Suprapubic skin (tissue), 4 donors: ENCODE measurements around the gene KRTAP10-11. TPM values are rescaled to one million over a fixed set of nuclear protein-coding genes. Genes with fewer than 3 reads are reported as not detected.
"Not testable (repeated sequence)": the region's sequence is repeated elsewhere in the genome, so short reads cannot be mapped to it uniquely, and the experiment has no call there.

Experiments used
- DNase-seq, 2 donors: peaks; one replicate each; pipeline ENCODE4 v3.0.0-alpha.2; 2019; ENCODE audit warnings: low spot score in 2 of 2
- H3K27ac ChIP-seq: fragments of 200-600 bp; sonication (generic); one replicate; pipeline ENCODE4 v1.5.1; 2019
- H3K27me3 ChIP-seq: fragments of 200-600 bp; sonication (generic); one replicate; pipeline ENCODE4 v1.5.1; 2019
- H3K36me3 ChIP-seq: fragments of 200-600 bp; sonication (generic); one replicate; pipeline ENCODE4 v1.5.1; 2019
- H3K4me1 ChIP-seq: fragments of 200-600 bp; sonication (generic); one replicate; pipeline ENCODE4 v1.5.1; 2019
- H3K4me3 ChIP-seq: fragments of 200-600 bp; sonication (generic); one replicate; pipeline ENCODE4 v1.5.1; 2019; ENCODE audit warnings: mild to moderate bottlenecking
- H3K9me3 ChIP-seq: fragments of 200-600 bp; sonication (generic); one replicate; pipeline ENCODE4 v1.5.1; 2019
- CTCF ChIP-seq, 2 donors: fragments of 200-600 bp in 1 of 2; fragments of 450-650 bp in 1 of 2; sonication (generic) in 1 of 2; IDR thresholded peaks; one replicate each; pipeline ENCODE4 v1.5.1; 2016 to 2019; ENCODE audit warnings: antibody characterized with exemption in 2 of 2, mild to moderate bottlenecking in 1 of 2, moderate library complexity in 1 of 2
- EP300 ChIP-seq: sonication (generic); formaldehyde crosslinking; IDR thresholded peaks from one replicate; pipeline ENCODE4 v1.6.1; 2017; ENCODE audit warnings: antibody characterized with exemption
- POLR2A ChIP-seq, 2 donors: fragments of 450-650 bp; IDR thresholded peaks; one replicate each; pipeline ENCODE4 v1.6.1; 2017; ENCODE audit warnings: antibody characterized with exemption in 2 of 2, mild to moderate bottlenecking in 2 of 2, moderate library complexity in 2 of 2
- POLR2AphosphoS5 ChIP-seq, 3 donors: sonication (generic); formaldehyde crosslinking; IDR thresholded peaks; one replicate each; pipeline ENCODE4 v1.6.1; 2017; ENCODE audit warnings: antibody characterized with exemption in 3 of 3
- WGBS: methylation state at CpG from one replicate; pipeline ENCODE4 v1.1.5; 2018; 5-methylcytosine and 5-hydroxymethylcytosine counted together
- total RNA-seq, 4 donors: library from RNA; depleted of rRNA; stranded (reverse); fragments of >200 nt; gene quantifications; one replicate each; pipeline ENCODE4 v1.1.0, GENCODE V29; 2016

Gene KRTAP10-11
- total RNA-seq, 4 donors from 2014 or later, result 1.9 to 11.7 (median 3.5) TPM; not detected in 1

GRCh38 chr21:44681152-44681551, 34.9 kb downstream of the KRTAP10-11 start:
- Histone ChIP-seq H3K36me3 (no peaks in the 10 kb centered on the region), H3K4me3 (no peak overlapping the region), H3K27ac (no peak overlapping the region), H3K9me3 (no peaks in the 10 kb centered on the region), H3K4me1 (no peaks in the 10 kb centered on the region), H3K27me3 (peaks cover 5% of the 10 kb centered on the region)
- no peak for DNase-seq
- 82% methylated on average over 11 of the region's 11 CpGs for WGBS
- no peak for TF ChIP-seq POLR2AphosphoS5 (IDR thresholded peaks at IDR 0.05)
- TF ChIP-seq EP300, result no peak
- no peak for TF ChIP-seq CTCF (IDR thresholded peaks at IDR 0.05)
- no peak for TF ChIP-seq POLR2A (IDR thresholded peaks at IDR 0.05)

- TF ChIP-seq POLR2AphosphoS5 (IDR thresholded peaks at IDR 0.05) (no peak), EP300 (no peak), POLR2A (IDR thresholded peaks at IDR 0.05) (no peak), CTCF (IDR thresholded peaks at IDR 0.05) (no peak)
- DNase-seq, result no peak
- peaks cover 14% of the 10 kb centered on the region for H3K27me3 ChIP-seq
- H3K27ac ChIP-seq, result no peak within 1 kb of the TSS
- H3K4me1 ChIP-seq, result no peaks in the 10 kb centered on the region
- no peaks in the 10 kb centered on the region for H3K9me3 ChIP-seq
- H3K4me3 ChIP-seq, result no peak within 1 kb of the TSS
- 78% methylated on average over 11 of the region's 23 CpGs for WGBS
- no peaks in the 10 kb centered on the region for H3K36me3 ChIP-seq
Measured at GRCh38 chr21:44681861-44682579, 35.8 kb downstream of the KRTAP10-11 start, which contains the start of gene KRTAP12-1. KRTAP12-1 (minus strand) TSS chr21:44682163; CDS start chr21:44682123, 40 bp downstream.

GRCh38 chr21:44682580-44683151, 36.5 kb downstream of the KRTAP10-11 start:
- DNase-seq, result no peak
- 77% methylated on average over 9 of the region's 15 CpGs for WGBS

GRCh38 chr21:44684077-44684476, 37.9 kb downstream of the KRTAP10-11 start:
- DNase-seq, result no peak
- 86% methylated on average over 7 of the region's 7 CpGs for WGBS
- TF ChIP-seq EP300, result no peak
- TF ChIP-seq POLR2A (IDR thresholded peaks at IDR 0.05), result no peak
- TF ChIP-seq POLR2AphosphoS5 (IDR thresholded peaks at IDR 0.05), result no peak
- TF ChIP-seq CTCF (IDR thresholded peaks at IDR 0.05), result no peak
- Histone ChIP-seq H3K4me3 (no peak overlapping the region), H3K27me3 (peaks cover 33% of the 10 kb centered on the region), H3K4me1 (no peaks in the 10 kb centered on the region), H3K36me3 (no peaks in the 10 kb centered on the region), H3K9me3 (no peaks in the 10 kb centered on the region), H3K27ac (no peak overlapping the region)

More at GRCh38 chr21:44682580-44683151, 36.5 kb downstream of the KRTAP10-11 start:
- no peak overlapping the region for H3K4me3 ChIP-seq
- H3K9me3 ChIP-seq, result no peaks in the 10 kb centered on the region
- TF ChIP-seq POLR2A (IDR thresholded peaks at IDR 0.05), result no peak
- no peak for TF ChIP-seq POLR2AphosphoS5 (IDR thresholded peaks at IDR 0.05)
- no peak for TF ChIP-seq CTCF (IDR thresholded peaks at IDR 0.05)
- no peaks in the 10 kb centered on the region for H3K36me3 ChIP-seq
- no peak overlapping the region for H3K27ac ChIP-seq
- H3K27me3 ChIP-seq, result peaks cover 20% of the 10 kb centered on the region
- H3K4me1 ChIP-seq, result no peaks in the 10 kb centered on the region

- H3K27me3 ChIP-seq, result peaks cover 33% of the 10 kb centered on the region
- H3K9me3 ChIP-seq, result no peaks in the 10 kb centered on the region
- no peak overlapping the region for H3K4me3 ChIP-seq
- H3K27ac ChIP-seq, result no peak overlapping the region
- no peaks in the 10 kb centered on the region for H3K4me1 ChIP-seq
- 73% methylated on average over 6 of the region's 6 CpGs for WGBS
- TF ChIP-seq CTCF (IDR thresholded peaks at IDR 0.05) (no peak), EP300 (no peak)
- H3K36me3 ChIP-seq, result no peaks in the 10 kb centered on the region
- no peak for DNase-seq
Measured at GRCh38 chr21:44684483-44684882, 38.3 kb downstream of the KRTAP10-11 start.

GRCh38 chr21:44685050-44685449, 38.8 kb downstream of the KRTAP10-11 start:
- H3K27me3 ChIP-seq, result peaks cover 33% of the 10 kb centered on the region
- not testable (repeated sequence) for H3K36me3 ChIP-seq, H3K9me3 ChIP-seq, DNase-seq, H3K27ac ChIP-seq, H3K4me1 ChIP-seq, H3K4me3 ChIP-seq
- 89% methylated on average over 6 of the region's 6 CpGs for WGBS
